Smooth muscle cell (in vitro differentiated cells): ENCODE data around the gene ZMYND8. TPM values are rescaled to one million over a fixed set of nuclear protein-coding genes. Genes with fewer than 3 reads are reported as not detected.

Experiments
- DNase-seq: peaks from one replicate; lab custom pipeline; 2025; ENCODE audit not compliant: unreplicated experiment; lab: John Stamatoyannopoulos, UW
- H2AFZ ChIP-seq: fragments of 200-600 bp; sonication (generic); 2 replicates; pipeline ENCODE4 v1.6.0; 2016; ENCODE audit warnings: antibody characterized with exemption, low read depth, mild to moderate bottlenecking
- H3F3A ChIP-seq: fragments of 200-600 bp; sonication (generic); 2 replicates; pipeline ENCODE4 v1.6.0; 2017; ENCODE audit warnings: antibody characterized with exemption, low read depth
- H3K27ac ChIP-seq: fragments of 200-600 bp; sonication (generic); 2 replicates; pipeline ENCODE4 v1.5.1; 2016; ENCODE audit warnings: low read depth, mild to moderate bottlenecking
- H3K27me3 ChIP-seq: fragments of 200-600 bp; sonication (generic); 2 replicates; pipeline ENCODE4 v1.6.1; 2016; ENCODE audit warnings: low read depth, mild to moderate bottlenecking
- H3K36me3 ChIP-seq: fragments of 200-600 bp; sonication (generic); 2 replicates; pipeline ENCODE4 v1.5.1; 2016; ENCODE audit warnings: low read depth
- H3K4me1 ChIP-seq: fragments of 200-600 bp; sonication (generic); 2 replicates; pipeline ENCODE4 v1.5.1; 2016; ENCODE audit warnings: low read depth
- H3K4me2 ChIP-seq: fragments of 200-600 bp; sonication (generic); 2 replicates; pipeline ENCODE4 v1.6.0; 2016; ENCODE audit warnings: mild to moderate bottlenecking
- H3K4me3 ChIP-seq: fragments of 200-600 bp; sonication (generic); 2 replicates; pipeline ENCODE4 v1.5.1; 2016; ENCODE audit warnings: mild to moderate bottlenecking
- H3K79me2 ChIP-seq: fragments of 200-600 bp; sonication (generic); 2 replicates; pipeline ENCODE4 v1.6.0; 2016; ENCODE audit warnings: low read depth, mild to moderate bottlenecking
- H3K9ac ChIP-seq: fragments of 200-600 bp; sonication (generic); 2 replicates; pipeline ENCODE4 v1.6.0; 2016; ENCODE audit warnings: low read depth
- H3K9me3 ChIP-seq: fragments of 200-600 bp; sonication (generic); replicated peaks from 2 replicates; pipeline ENCODE4 v1.5.1; 2016; ENCODE audit warnings: low read depth
- H4K20me1 ChIP-seq: fragments of 200-600 bp; sonication (generic); 2 replicates; pipeline ENCODE4 v1.6.0; 2016; ENCODE audit warnings: low read depth
- WGBS: methylation state at CpG from one replicate; pipeline ENCODE4 v1.1.7; 2016; ENCODE audit warnings: low lambda C conversion rate; 5-methylcytosine and 5-hydroxymethylcytosine counted together
- polyA plus RNA-seq: library from polyadenylated mRNA; unstranded; fragments of >200 nt; fragmentation: Nextera tagmentation; extraction: Ambion mirVana; gene quantifications from 2 replicates; pipeline ENCODE4 v1.2.1, GENCODE V29; 2016
- total RNA-seq: library from RNA; depleted of rRNA; stranded (reverse); fragments of >200 nt; gene quantifications from 2 replicates; pipeline ENCODE4 v1.2.3, GENCODE V29; 2014
- TF ChIP-seq, protein P1 (sequence below): fragments of 200-600 bp; sonication (generic); IDR thresholded peaks from 2 replicates; pipeline ENCODE4 v1.5.1; 2017; ENCODE audit warnings: borderline replicate concordance, mild to moderate bottlenecking, antibody characterized with exemption; ENCODE audit not compliant: insufficient read depth, poor library complexity, severe bottlenecking

Gene ZMYND8
- total and polyA plus RNA-seq, 2 experiments from 2014 or later, result 15.2 to 24.1 TPM

DNA sequence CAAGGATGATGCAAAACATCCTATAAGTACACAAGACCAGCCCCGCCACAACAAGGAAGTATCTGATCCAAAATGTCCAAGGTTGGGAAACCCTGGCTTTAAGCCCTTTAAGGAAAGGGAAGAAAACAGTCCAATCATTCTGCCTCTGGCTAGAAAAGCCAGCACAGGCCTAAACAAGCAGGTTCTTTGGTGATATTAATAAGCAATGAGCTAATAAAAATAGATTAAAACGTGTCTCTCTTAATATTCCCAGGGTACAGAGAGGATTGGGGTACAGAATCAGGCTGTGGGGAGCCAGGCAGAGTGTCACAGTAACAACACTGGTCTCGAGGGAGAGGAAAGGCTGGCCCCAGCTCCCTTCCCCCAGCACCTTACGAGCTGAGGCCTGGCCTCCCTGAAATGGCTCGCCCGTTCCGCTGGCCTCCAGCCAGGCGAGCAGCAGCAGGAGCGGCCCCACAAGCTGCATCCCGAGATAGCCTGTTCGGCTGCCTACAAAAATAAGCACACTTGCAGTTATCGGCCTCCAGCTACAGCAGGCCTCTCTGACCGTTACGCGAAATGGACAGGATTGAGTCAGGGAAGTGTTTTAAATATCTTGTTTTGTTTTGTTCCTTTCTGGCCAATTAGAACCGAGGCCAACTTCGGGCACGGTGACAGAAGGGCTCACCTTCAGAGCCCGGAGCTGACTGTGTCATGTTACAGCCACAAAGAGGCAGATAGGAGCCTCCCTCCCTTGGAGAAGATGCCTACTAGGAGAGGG is 4.0 kb upstream of the ZMYND8 start:
- 2% methylated on average over 19 of the region's 19 CpGs for WGBS
- no peaks in the 10 kb centered on the region for H3K9me3 ChIP-seq

DNA sequence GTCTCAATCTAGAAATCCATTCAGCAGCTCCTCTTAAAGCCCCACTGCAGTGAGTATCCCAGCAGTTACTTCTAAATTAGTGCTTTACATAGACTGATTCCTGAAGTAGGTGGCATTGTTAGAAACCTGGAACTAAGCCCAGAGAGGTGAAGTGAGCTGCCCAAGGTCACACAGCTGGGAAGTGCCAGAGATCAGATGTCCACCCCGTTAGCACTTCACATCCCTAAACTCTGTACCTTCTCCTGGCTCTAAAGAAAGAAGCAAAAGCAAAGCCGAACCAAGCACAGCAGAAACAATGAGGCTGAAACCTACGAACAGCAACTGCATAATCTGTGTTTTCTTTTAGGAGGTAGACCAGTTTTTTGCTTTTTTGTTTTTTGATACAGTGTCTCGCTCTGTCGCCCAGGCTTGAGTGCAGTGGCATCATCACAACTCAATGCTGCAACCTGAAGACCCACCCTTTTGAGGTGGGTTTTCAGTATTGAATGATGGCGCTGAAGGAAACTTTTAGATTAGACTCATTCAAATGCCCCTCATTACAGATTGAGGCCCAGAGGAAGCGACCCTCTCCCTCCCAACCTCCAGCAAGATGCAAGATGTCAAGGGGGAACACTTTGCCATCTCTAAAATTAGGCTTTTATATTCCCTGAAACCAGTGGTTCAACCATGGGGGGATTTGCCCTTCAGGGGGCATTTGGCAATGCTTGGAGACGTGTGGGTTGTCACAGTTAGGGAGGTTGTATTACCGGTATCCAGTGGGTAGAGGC is 3.2 kb upstream of the ZMYND8 start:
- peak overlapping the region; percentile 7 for H3K4me3 ChIP-seq
- peak overlapping the region; percentile 79 for H3K4me2 ChIP-seq
- no peaks in the 10 kb centered on the region for H3K27me3 ChIP-seq
- H3K79me2 ChIP-seq, result peaks cover 17% of the 10 kb centered on the region
- H3F3A ChIP-seq, result peaks cover 50% of the 10 kb centered on the region
- no peaks in the 10 kb centered on the region for H3K36me3 ChIP-seq
- no peaks in the 10 kb centered on the region for H4K20me1 ChIP-seq
- no peaks in the 10 kb centered on the region for H3K9me3 ChIP-seq
- H3K9ac ChIP-seq, result peak overlapping the region; percentile 86
- H3K27ac ChIP-seq, result peak overlapping the region; percentile 99
- no peak for DNase-seq
- WGBS, result 64% methylated on average over 9 of the region's 9 CpGs
- peaks cover 63% of the 10 kb centered on the region for H3K4me1 ChIP-seq
- TF ChIP-seq, protein P1, sequence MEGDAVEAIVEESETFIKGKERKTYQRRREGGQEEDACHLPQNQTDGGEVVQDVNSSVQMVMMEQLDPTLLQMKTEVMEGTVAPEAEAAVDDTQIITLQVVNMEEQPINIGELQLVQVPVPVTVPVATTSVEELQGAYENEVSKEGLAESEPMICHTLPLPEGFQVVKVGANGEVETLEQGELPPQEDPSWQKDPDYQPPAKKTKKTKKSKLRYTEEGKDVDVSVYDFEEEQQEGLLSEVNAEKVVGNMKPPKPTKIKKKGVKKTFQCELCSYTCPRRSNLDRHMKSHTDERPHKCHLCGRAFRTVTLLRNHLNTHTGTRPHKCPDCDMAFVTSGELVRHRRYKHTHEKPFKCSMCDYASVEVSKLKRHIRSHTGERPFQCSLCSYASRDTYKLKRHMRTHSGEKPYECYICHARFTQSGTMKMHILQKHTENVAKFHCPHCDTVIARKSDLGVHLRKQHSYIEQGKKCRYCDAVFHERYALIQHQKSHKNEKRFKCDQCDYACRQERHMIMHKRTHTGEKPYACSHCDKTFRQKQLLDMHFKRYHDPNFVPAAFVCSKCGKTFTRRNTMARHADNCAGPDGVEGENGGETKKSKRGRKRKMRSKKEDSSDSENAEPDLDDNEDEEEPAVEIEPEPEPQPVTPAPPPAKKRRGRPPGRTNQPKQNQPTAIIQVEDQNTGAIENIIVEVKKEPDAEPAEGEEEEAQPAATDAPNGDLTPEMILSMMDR, result no peak
- peak overlapping the region; percentile 65 for H2AFZ ChIP-seq

More for the DNA sequence above, 4.0 kb upstream of the ZMYND8 start:
- Histone ChIP-seq H3K9ac (peak overlapping the region; percentile 86), H3K27ac (peak overlapping the region; percentile 99), H3K4me1 (peaks cover 55% of the 10 kb centered on the region), H4K20me1 (no peaks in the 10 kb centered on the region), H3K4me3 (no peak overlapping the region), H3K36me3 (no peaks in the 10 kb centered on the region), H3K27me3 (no peaks in the 10 kb centered on the region), H3K79me2 (peaks cover 10% of the 10 kb centered on the region), H2AFZ (peak overlapping the region; percentile 65), H3F3A (peaks cover 43% of the 10 kb centered on the region), H3K4me2 (peak overlapping the region; percentile 79)
- DNase-seq, result peak; percentile 17
- TF ChIP-seq, protein P1, result no peak

GRCh38 chr20:47358672-47359529 is 2.4 kb upstream of the ZMYND8 start:
- Histone ChIP-seq H3K4me2 (peak overlapping the region; percentile 79), H3K4me1 (peaks cover 71% of the 10 kb centered on the region), H3F3A (peaks cover 56% of the 10 kb centered on the region), H4K20me1 (no peaks in the 10 kb centered on the region), H3K79me2 (peaks cover 25% of the 10 kb centered on the region), H3K4me3 (peak overlapping the region; percentile 7), H2AFZ (no peak overlapping the region), H3K27ac (peak overlapping the region; percentile 99), H3K9me3 (no peaks in the 10 kb centered on the region), H3K9ac (peak overlapping the region; percentile 86), H3K36me3 (no peaks in the 10 kb centered on the region), H3K27me3 (no peaks in the 10 kb centered on the region)
- peak; percentile 29 for DNase-seq
- WGBS, result 5% methylated on average over 17 of the region's 17 CpGs
- TF ChIP-seq, protein P1, result no peak
